HUES6 (cell line): ENCODE measurements around the gene HIF3A.

Experiments
- H3K27ac ChIP-seq: 2 replicates; pipeline ENCODE4 v1.7.0; 2013; ENCODE audit warnings: low read depth, mild to moderate bottlenecking, low read length, inconsistent platforms
- H3K27me3 ChIP-seq: 2 replicates; pipeline ENCODE4 v1.6.1; 2013; ENCODE audit warnings: low read length; ENCODE audit not compliant: control insufficient read depth, insufficient read depth
- H3K36me3 ChIP-seq: 2 replicates; pipeline ENCODE4 v1.6.1; 2013; ENCODE audit warnings: low read length; ENCODE audit not compliant: control insufficient read depth, insufficient read depth
- H3K4me1 ChIP-seq: 2 replicates; pipeline ENCODE4 v1.6.1; 2013; ENCODE audit warnings: low read length; ENCODE audit not compliant: control insufficient read depth, insufficient read depth
- H3K4me3 ChIP-seq: 2 replicates; pipeline ENCODE4 v1.5.1; 2013; ENCODE audit warnings: low read depth, low read length
- H3K9ac ChIP-seq: one replicate; pipeline ENCODE4 v1.6.1; 2013; ENCODE audit warnings: mild to moderate bottlenecking, low read length
- H3K9me3 ChIP-seq: 2 replicates; pipeline ENCODE4 v1.6.1; 2013; ENCODE audit warnings: low read depth, low read length; ENCODE audit not compliant: control insufficient read depth, insufficient read depth

HIF3A gene

GRCh38 chr19:46349311-46349993, 52.6 kb downstream of the HIF3A start:
- H3K27me3 ChIP-seq, result no peaks in the 10 kb centered on the region
- H3K9me3 ChIP-seq, result no peaks in the 10 kb centered on the region
- peaks cover 34% of the 10 kb centered on the region for H3K4me1 ChIP-seq
- no peak overlapping the region for H3K9ac ChIP-seq
- H3K36me3 ChIP-seq, result peaks cover 30% of the 10 kb centered on the region
- no peak overlapping the region for H3K4me3 ChIP-seq
- no peak overlapping the region for H3K27ac ChIP-seq

GRCh38 chr19:46350029-46350757, 53.4 kb downstream of the HIF3A start:
- Histone ChIP-seq H3K27me3 (no peaks in the 10 kb centered on the region), H3K9me3 (no peaks in the 10 kb centered on the region), H3K4me3 (no peak overlapping the region), H3K9ac (peak overlapping the region; percentile 24), H3K4me1 (peaks cover 40% of the 10 kb centered on the region), H3K27ac (no peak overlapping the region), H3K36me3 (peaks cover 37% of the 10 kb centered on the region)

- H3K4me1 ChIP-seq, result peaks cover 42% of the 10 kb centered on the region
- no peaks in the 10 kb centered on the region for H3K27me3 ChIP-seq
- peaks cover 43% of the 10 kb centered on the region for H3K36me3 ChIP-seq
- no peaks in the 10 kb centered on the region for H3K9me3 ChIP-seq
- H3K9ac ChIP-seq, result peak overlapping the region; percentile 24
- H3K27ac ChIP-seq, result no peak overlapping the region
- H3K4me3 ChIP-seq, result no peak overlapping the region; the same call in 1 of the 2 replicates
Observed at GRCh38 chr19:46350758-46351159, 53.9 kb downstream of the HIF3A start.

- no peak overlapping the region for H3K27ac ChIP-seq
- peaks cover 39% of the 10 kb centered on the region for H3K4me1 ChIP-seq
- H3K9me3 ChIP-seq, result no peaks in the 10 kb centered on the region
- H3K27me3 ChIP-seq, result no peaks in the 10 kb centered on the region
- H3K36me3 ChIP-seq, result peaks cover 49% of the 10 kb centered on the region
- H3K4me3 ChIP-seq, result no peak overlapping the region
- H3K9ac ChIP-seq, result peak overlapping the region; percentile 3
Observed at GRCh38 chr19:46351241-46352041, 54.6 kb downstream of the HIF3A start.

DNA sequence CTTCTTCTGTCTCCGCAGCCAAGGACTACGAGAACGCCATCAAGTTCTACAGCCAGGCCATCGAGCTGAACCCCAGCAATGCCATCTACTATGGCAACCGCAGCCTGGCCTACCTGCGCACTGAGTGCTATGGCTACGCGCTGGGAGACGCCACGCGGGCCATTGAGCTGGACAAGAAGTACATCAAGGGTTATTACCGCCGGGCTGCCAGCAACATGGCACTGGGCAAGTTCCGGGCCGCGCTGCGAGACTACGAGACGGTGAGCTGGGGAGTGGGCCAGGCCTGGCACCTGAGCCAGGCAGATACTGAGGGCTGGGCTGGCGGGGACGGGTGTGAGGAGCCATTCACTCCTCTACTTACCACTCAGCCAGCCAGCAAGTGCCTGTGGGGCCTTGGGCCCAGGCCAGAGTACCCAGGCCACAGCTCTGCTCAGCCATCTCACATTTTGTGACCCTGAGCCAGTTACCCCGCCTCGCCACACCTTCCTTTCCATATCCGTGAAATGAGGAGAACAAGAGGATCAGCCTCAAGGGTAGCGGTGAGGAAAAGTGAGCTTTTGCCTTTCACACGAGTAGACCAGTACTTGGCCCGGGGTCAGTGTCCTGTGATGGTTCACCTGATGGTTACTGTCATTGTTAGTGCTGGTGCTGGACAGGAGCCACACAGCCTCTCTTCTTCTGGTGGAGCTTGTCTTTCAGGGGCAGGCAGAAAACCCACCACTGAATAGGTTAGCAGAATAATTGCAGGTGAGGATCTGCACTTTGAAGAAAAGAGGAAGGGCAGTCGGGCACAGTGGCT, 57.1 kb downstream of the HIF3A start:
- H3K36me3 ChIP-seq, result peaks cover 69% of the 10 kb centered on the region
- H3K27ac ChIP-seq, result no peak overlapping the region
- no peaks in the 10 kb centered on the region for H3K27me3 ChIP-seq
- H3K9me3 ChIP-seq, result no peaks in the 10 kb centered on the region
- H3K9ac ChIP-seq, result no peak overlapping the region
- peaks cover 32% of the 10 kb centered on the region for H3K4me1 ChIP-seq
- H3K4me3 ChIP-seq, result no peak overlapping the region

DNA sequence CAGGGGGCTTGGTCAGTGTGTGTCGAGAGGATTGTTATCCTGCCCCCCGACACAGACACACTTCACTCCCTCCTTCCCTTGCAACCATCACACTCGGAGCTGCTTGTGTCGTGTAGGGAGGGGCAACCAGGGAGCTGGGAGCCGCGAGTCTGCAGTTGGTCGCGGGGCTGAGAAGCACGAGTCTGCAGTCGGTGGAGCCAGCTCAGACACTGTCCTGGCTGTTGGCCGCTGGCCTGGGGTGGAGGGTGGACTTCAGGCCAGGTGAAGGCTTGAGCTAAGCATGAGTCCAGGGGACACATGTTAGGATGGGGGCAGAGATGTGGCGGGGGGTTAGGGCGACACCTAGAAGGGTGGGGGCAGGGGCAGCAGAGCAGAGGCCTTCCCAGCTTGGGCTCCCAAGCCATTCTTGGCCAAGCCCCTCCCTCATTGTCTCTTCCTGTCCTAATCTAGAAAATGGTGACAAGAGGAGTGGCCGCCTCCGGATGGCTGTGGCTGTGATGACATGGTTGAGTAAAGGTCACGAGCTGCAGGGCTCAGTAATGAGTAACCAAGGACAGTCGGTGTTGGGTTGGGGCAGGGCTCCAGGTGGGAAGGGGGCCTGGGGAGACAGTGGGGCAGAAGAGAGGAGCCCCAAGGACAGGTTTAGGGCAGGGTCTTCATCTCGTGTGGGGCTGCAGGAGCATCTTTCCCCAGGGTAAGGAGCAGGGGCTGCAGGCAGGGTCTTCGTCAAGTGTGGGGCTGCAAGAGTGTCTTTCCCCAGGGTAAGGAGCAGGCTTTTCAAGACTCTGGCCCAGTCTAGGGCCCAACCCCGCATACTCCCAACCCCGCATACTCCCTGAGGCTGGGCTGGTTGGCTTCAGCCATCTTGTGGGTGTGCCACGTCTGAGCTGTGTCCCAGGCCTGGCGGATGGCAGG, 58.6 kb downstream of the HIF3A start:
- Histone ChIP-seq H3K27me3 (no peaks in the 10 kb centered on the region), H3K9ac (no peak overlapping the region), H3K4me3 (no peak overlapping the region), H3K9me3 (no peaks in the 10 kb centered on the region), H3K4me1 (peaks cover 23% of the 10 kb centered on the region), H3K27ac (no peak overlapping the region), H3K36me3 (peaks cover 73% of the 10 kb centered on the region)

GRCh38 chr19:46356149-46357055, 59.6 kb downstream of the HIF3A start:
- H3K27me3 ChIP-seq, result no peaks in the 10 kb centered on the region
- H3K4me1 ChIP-seq, result peaks cover 14% of the 10 kb centered on the region; the same call in 1 of the 2 replicates
- H3K27ac ChIP-seq, result no peak overlapping the region
- no peak overlapping the region for H3K9ac ChIP-seq
- H3K36me3 ChIP-seq, result peaks cover 73% of the 10 kb centered on the region
- no peak overlapping the region for H3K4me3 ChIP-seq
- no peaks in the 10 kb centered on the region for H3K9me3 ChIP-seq

DNA sequence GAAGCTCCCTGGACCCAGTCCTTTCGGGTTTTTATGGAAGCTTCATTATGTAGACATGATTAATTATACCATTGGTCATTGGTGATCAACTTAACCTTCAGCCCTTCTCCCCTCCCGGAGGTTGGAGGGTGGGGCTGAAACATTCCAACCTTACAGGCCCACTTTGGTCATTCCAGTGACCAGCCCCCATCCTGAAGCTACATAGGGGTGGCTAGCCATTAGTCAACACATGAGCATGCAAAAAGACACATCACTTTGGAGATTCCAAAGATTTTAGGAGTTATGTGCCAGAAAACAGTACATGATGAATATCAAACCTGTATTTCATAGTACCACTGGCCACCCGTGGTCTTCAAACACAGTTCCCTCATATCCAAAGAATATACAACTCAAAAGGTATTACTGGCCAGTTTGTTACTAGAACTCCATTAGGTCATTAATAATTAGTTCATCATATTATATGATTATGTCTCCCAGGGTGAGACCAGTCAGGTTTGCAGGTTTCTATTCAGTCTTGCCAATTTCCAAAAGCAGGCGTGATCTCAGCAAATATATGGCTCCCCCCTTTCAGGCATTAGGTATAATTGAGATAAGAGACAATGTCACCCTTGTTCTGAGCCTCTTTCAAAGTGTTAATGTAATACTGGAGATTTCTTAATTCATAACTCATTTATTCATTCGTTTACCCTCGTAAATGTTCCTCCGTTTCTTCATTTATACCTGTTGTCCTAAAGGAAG, 61.2 kb downstream of the HIF3A start:
- no peak overlapping the region for H3K9ac ChIP-seq
- no peak overlapping the region for H3K27ac ChIP-seq
- H3K4me1 ChIP-seq, result peaks cover 7% of the 10 kb centered on the region; the same call in 1 of the 2 replicates
- H3K36me3 ChIP-seq, result peaks cover 62% of the 10 kb centered on the region
- H3K27me3 ChIP-seq, result no peaks in the 10 kb centered on the region
- H3K4me3 ChIP-seq, result no peak overlapping the region
- no peaks in the 10 kb centered on the region for H3K9me3 ChIP-seq

- H3K36me3 ChIP-seq, result peaks cover 47% of the 10 kb centered on the region
- no peak overlapping the region for H3K27ac ChIP-seq
- H3K27me3 ChIP-seq, result no peaks in the 10 kb centered on the region
- no peaks in the 10 kb centered on the region; the same call in 1 of the 2 replicates for H3K4me1 ChIP-seq
- H3K4me3 ChIP-seq, result no peak overlapping the region
- no peak overlapping the region for H3K9ac ChIP-seq
- no peaks in the 10 kb centered on the region for H3K9me3 ChIP-seq
Observed at GRCh38 chr19:46361915-46362314, 65.1 kb downstream of the HIF3A start.
